ENCODE results near the gene OR10P1.
A peak's percentile ranks its signal among the peaks of the same experiment; 100 is the strongest.

- TF ChIP-seq CTCF (IDR thresholded peaks at IDR 0.05) (peak in 2 of 4 experiments; percentile 3 to 27), POLR2AphosphoS5 (IDR thresholded peaks at IDR 0.05) (no peak)
Observed at GRCh38 chr12:55681142-55682077, 44.7 kb downstream of the OR10P1 start.

All from prostate gland (tissue), 2 donors.